IMR-90 (cell line): ENCODE data around the gene PIK3C3. TPM values are rescaled to one million over a fixed set of nuclear protein-coding genes. Genes with fewer than 3 reads are reported as not detected.

Experiments used
- ATAC-seq: fragments of 200-7000 bp; cut with Tn5 transposase; 2 replicates; pipeline ENCODE4 v1.9.1; 2020; ENCODE audit warnings: low read depth, mild to moderate bottlenecking, moderate library complexity
- BruUV-seq: library from RNA; stranded (reverse); fragments of 400-500 nt; replicated peaks from 2 replicates; lab custom pipeline; 2021; lab: Mats Ljungman, UMichigan
- CTCF ChIA-PET: fragments of 300-600 bp; formaldehyde crosslinking; extraction: SDS; loops from one replicate; lab custom pipeline; 2021; ENCODE audit warnings: antibody characterized with exemption; lab: Yijun Ruan, JAX
- POLR2A ChIA-PET: fragments of 300-600 bp; sonication (Branson Sonifier 250); formaldehyde crosslinking; loops from one replicate; lab custom pipeline; 2022; ENCODE audit warnings: antibody characterized with exemption; ENCODE audit not compliant: unreplicated experiment; lab: Charles Lee
- DNase-seq: peaks from one replicate; pipeline ENCODE4 v3.0.0; 2013
- H2AFZ ChIP-seq: replicated peaks from 2 replicates; pipeline ENCODE3; 2013; ENCODE audit warnings: low read length, mild to moderate bottlenecking; ENCODE audit not compliant: poor library complexity
- H2AK5ac ChIP-seq: 2 replicates; pipeline ENCODE4 v1.6.1; 2013; ENCODE audit warnings: low read depth, low read length, inconsistent platforms
- H2AK9ac ChIP-seq: replicated peaks from 2 replicates; pipeline ENCODE3; 2013; ENCODE audit warnings: mild to moderate bottlenecking, low read depth, low read length, moderate library complexity; ENCODE audit not compliant: poor library complexity
- H2BK120ac ChIP-seq: 2 replicates; pipeline ENCODE4 v1.6.1; 2013; ENCODE audit warnings: low read depth, low read length, inconsistent platforms
- H2BK15ac ChIP-seq: 3 replicates; pipeline ENCODE4 v1.6.1; 2013; ENCODE audit warnings: low read depth, low read length, inconsistent platforms
- H2BK20ac ChIP-seq: 2 replicates; pipeline ENCODE4 v1.6.1; 2013; ENCODE audit warnings: low read depth, mild to moderate bottlenecking, inconsistent platforms, low read length, moderate library complexity
- H2BK5ac ChIP-seq: 2 replicates; pipeline ENCODE4 v1.6.1; 2013; ENCODE audit warnings: mild to moderate bottlenecking, low read depth, low read length, inconsistent platforms; ENCODE audit not compliant: poor library complexity, severe bottlenecking
- H3K14ac ChIP-seq: replicated peaks from 2 replicates; pipeline ENCODE4 v1.6.1; 2013; ENCODE audit warnings: low read depth, low read length, inconsistent platforms
- H3K18ac ChIP-seq: 2 replicates; pipeline ENCODE4 v1.6.1; 2013; ENCODE audit warnings: low read depth, low read length, control low read depth
- H3K23ac ChIP-seq: 2 replicates; pipeline ENCODE4 v1.6.1; 2013; ENCODE audit warnings: low read depth, low read length, inconsistent platforms
- H3K27ac ChIP-seq: 2 replicates; pipeline ENCODE4 v1.5.1; 2013; ENCODE audit warnings: mild to moderate bottlenecking, control low read depth, low read length; ENCODE audit not compliant: insufficient read depth
- H3K27me3 ChIP-seq: 2 replicates; pipeline ENCODE4 v1.6.1; 2013; ENCODE audit warnings: low read length; ENCODE audit not compliant: control insufficient read depth, insufficient read depth
- H3K36me3 ChIP-seq: 2 replicates; pipeline ENCODE4 v1.6.1; 2013; ENCODE audit warnings: low read length, mixed read lengths; ENCODE audit not compliant: control insufficient read depth, insufficient read depth
- H3K4ac ChIP-seq: 2 replicates; pipeline ENCODE4 v1.6.1; 2013; ENCODE audit warnings: low read depth, low read length, inconsistent platforms
- H3K4me1 ChIP-seq: 2 replicates; pipeline ENCODE4 v1.6.1; 2013; ENCODE audit warnings: low read length, mixed read lengths; ENCODE audit not compliant: control insufficient read depth, insufficient read depth
- H3K4me2 ChIP-seq: 2 replicates; pipeline ENCODE4 v1.6.1; 2013; ENCODE audit warnings: low read depth, mild to moderate bottlenecking, control low read depth, low read length, moderate library complexity
- H3K4me3 ChIP-seq: 2 replicates; pipeline ENCODE4 v1.5.1; 2013; ENCODE audit warnings: low read depth, mild to moderate bottlenecking, control low read depth, low read length, moderate library complexity; ENCODE audit not compliant: insufficient read depth
- H3K56ac ChIP-seq: 2 replicates; pipeline ENCODE4 v1.6.1; 2013; ENCODE audit warnings: low read length, inconsistent platforms; ENCODE audit not compliant: insufficient read depth; ENCODE audit errors: extremely low read depth
- H3K79me1 ChIP-seq, 2 experiments: 2 replicates each; pipeline ENCODE4 v1.6.1; 2013; ENCODE audit warnings: low read length in 2 of 2, inconsistent platforms in 1 of 2, low read depth in 1 of 2
- H3K9ac ChIP-seq: 2 replicates; pipeline ENCODE4 v1.6.1; 2013; ENCODE audit warnings: low read depth, low read length, control low read depth
- H3K9me1 ChIP-seq: 2 replicates; pipeline ENCODE4 v1.6.1; 2013; ENCODE audit warnings: low read length, inconsistent platforms; ENCODE audit not compliant: insufficient read depth
- H3K9me3 ChIP-seq: 2 replicates; pipeline ENCODE4 v1.6.1; 2013; ENCODE audit warnings: low read length; ENCODE audit not compliant: control insufficient read depth, insufficient read depth
- H4K20me1 ChIP-seq: 2 replicates; pipeline ENCODE4 v1.6.1; 2013; ENCODE audit warnings: low read length, inconsistent platforms; ENCODE audit not compliant: insufficient read depth
- H4K5ac ChIP-seq: 2 replicates; pipeline ENCODE4 v1.6.1; 2013; ENCODE audit warnings: mild to moderate bottlenecking, low read depth, low read length, control low read depth
- H4K8ac ChIP-seq, 2 experiments: 2 replicates each; pipeline ENCODE4 v1.6.1; 2013; ENCODE audit warnings: low read depth in 2 of 2, low read length in 2 of 2, control low read depth in 1 of 2, inconsistent platforms in 1 of 2
- H4K91ac ChIP-seq: 2 replicates; pipeline ENCODE4 v1.6.1; 2013; ENCODE audit warnings: low read depth, low read length, inconsistent platforms; ENCODE audit not compliant: insufficient read depth
- CEBPB ChIP-seq: IDR thresholded peaks from 2 replicates; pipeline ENCODE4 v1.6.1; 2012; ENCODE audit warnings: low read depth, low read length, improper control_type of control experiment
- MAFK ChIP-seq: IDR thresholded peaks from 2 replicates; pipeline ENCODE4 v1.6.1; 2012; ENCODE audit warnings: low read depth, low read length, improper control_type of control experiment
- RCOR1 ChIP-seq: IDR thresholded peaks from 2 replicates; pipeline ENCODE4 v1.6.1; 2012; ENCODE audit warnings: mild to moderate bottlenecking, low read length, improper control_type of control experiment; ENCODE audit not compliant: insufficient replicate concordance
- dilution Hi-C: fragments of 300-500 bp; cut with HindIII; formaldehyde crosslinking; loops from one replicate; pipeline ENCODE4 v1.14.3; 2018; ENCODE audit warnings: low sequenced_read_pairs; ENCODE audit not compliant: unreplicated experiment
- in situ Hi-C: fragments of 300-500 bp; cut with MboI; formaldehyde crosslinking; loops from 3 replicates; pipeline ENCODE4 v1.14.3; 2019; ENCODE audit warnings: low sequenced_read_pairs, inconsistent platforms, mixed read lengths
- intact Hi-C: fragments of 100-400 bp; cut with micrococcal nuclease; formaldehyde crosslinking; loops from 2 replicates; pipeline ENCODE4 v1.10.0; 2022
- polyA plus RNA-seq, 3 experiments: library from polyadenylated mRNA; depleted of rRNA; stranded (reverse); fragments of >200 nt; gene quantifications; 2 replicates each; pipeline ENCODE4 v1.2.3, GENCODE V29; 2012; ENCODE audit warnings: low replicate concordance in 1 of 3
- total RNA-seq: library from RNA; depleted of rRNA; stranded (reverse); fragments of >200 nt; gene quantifications from 2 replicates; pipeline ENCODE4 v1.2.3, GENCODE V29; 2012

PIK3C3 gene
- total and polyA plus RNA-seq, 2 of the 4 experiments (the other 2 are of a cell fraction) = 41.2 to 57.2 TPM

GRCh38 chr18:42047721-42048120 is 92.7 kb downstream of the PIK3C3 start:
- H4K5ac ChIP-seq = no peak overlapping the region
- H3K56ac ChIP-seq = 0 out of 2 replicates have a peak overlapping the region, but pooled peaks have one; percentile 8
- no peaks in the 10 kb centered on the region for H3K9me3 ChIP-seq
- H3K27ac ChIP-seq = no peak overlapping the region
- ChIA-PET CTCF (interaction anchor here (0.5 to 1.1 kb wide), 4 partner anchors 9 to 1640 kb away, joined by 3 read pairs; no protein-coding TSS in a partner anchor), POLR2A (interaction anchor here (0.8 kb wide), 1 partner anchor 9 kb away, joined by 3 read pairs; no protein-coding TSS in a partner anchor)
- peak overlapping the region; percentile 43; the same call in 1 of the 2 replicates for H3K14ac ChIP-seq
- TF ChIP-seq MAFK = no peak
- no peak for TF ChIP-seq RCOR1
- peak; percentile 47 for TF ChIP-seq CEBPB
- peak overlapping the region in 1 of 2 experiments; percentile 22; a peak in 1 of 4 replicates for H4K8ac ChIP-seq
- intact Hi-C loops = no loop called here
- 0 out of 2 replicates have a peak overlapping the region, but pooled peaks have one; percentile 33 for H3K23ac ChIP-seq
- no peaks in the 10 kb centered on the region for H4K20me1 ChIP-seq
- H2BK15ac ChIP-seq = no peak overlapping the region
- H3K4me2 ChIP-seq = peak overlapping the region; percentile 70; the same call in 1 of the 2 replicates
- H3K4ac ChIP-seq = peak overlapping the region; percentile 22; the same call in 1 of the 2 replicates
- no peak overlapping the region for H2AK5ac ChIP-seq
- dilution Hi-C loops = no loop called here
- in situ Hi-C loops = no loop called here
- peak overlapping the region; percentile 97 for H2BK5ac ChIP-seq
- DNase-seq = peak; percentile 64
- H3K36me3 ChIP-seq = peaks cover 16% of the 10 kb centered on the region
- peak overlapping the region; percentile 68; the same call in 1 of the 2 replicates for H3K18ac ChIP-seq
- H2BK120ac ChIP-seq = peak overlapping the region; percentile 72; the same call in 1 of the 2 replicates
- no peaks in the 10 kb centered on the region for H3K9me1 ChIP-seq
- no peak overlapping the region for H3K4me3 ChIP-seq
- no peak overlapping the region for H2AFZ ChIP-seq
- peak; percentile 82 for ATAC-seq
- H2AK9ac ChIP-seq = no peak overlapping the region
- H3K9ac ChIP-seq = no peak overlapping the region
- no TSS peak for BruUV-seq
- peak overlapping the region; percentile 35; the same call in 1 of the 2 replicates for H2BK20ac ChIP-seq
- H3K4me1 ChIP-seq = peaks cover 3% of the 10 kb centered on the region; the same call in 1 of the 2 replicates
- H4K91ac ChIP-seq = no peak overlapping the region
- H3K79me1 ChIP-seq = peaks cover 0 to 3% of the 10 kb centered on the region in 2 experiments; a peak in 1 of 4 replicates
- no peaks in the 10 kb centered on the region for H3K27me3 ChIP-seq
